HG02970 (cell line): ENCODE results near the gene ATOH8.

ENCODE experiments used
- ATAC-seq: cut with Tn5 transposase; IDR thresholded peaks from one replicate; pipeline ENCODE4 v1.9.1; 2021; ENCODE audit warnings: mild to moderate bottlenecking, moderate library complexity, moderate number of reproducible peaks; ENCODE audit not compliant: unreplicated experiment, low FRiP score

ATOH8 gene

DNA sequence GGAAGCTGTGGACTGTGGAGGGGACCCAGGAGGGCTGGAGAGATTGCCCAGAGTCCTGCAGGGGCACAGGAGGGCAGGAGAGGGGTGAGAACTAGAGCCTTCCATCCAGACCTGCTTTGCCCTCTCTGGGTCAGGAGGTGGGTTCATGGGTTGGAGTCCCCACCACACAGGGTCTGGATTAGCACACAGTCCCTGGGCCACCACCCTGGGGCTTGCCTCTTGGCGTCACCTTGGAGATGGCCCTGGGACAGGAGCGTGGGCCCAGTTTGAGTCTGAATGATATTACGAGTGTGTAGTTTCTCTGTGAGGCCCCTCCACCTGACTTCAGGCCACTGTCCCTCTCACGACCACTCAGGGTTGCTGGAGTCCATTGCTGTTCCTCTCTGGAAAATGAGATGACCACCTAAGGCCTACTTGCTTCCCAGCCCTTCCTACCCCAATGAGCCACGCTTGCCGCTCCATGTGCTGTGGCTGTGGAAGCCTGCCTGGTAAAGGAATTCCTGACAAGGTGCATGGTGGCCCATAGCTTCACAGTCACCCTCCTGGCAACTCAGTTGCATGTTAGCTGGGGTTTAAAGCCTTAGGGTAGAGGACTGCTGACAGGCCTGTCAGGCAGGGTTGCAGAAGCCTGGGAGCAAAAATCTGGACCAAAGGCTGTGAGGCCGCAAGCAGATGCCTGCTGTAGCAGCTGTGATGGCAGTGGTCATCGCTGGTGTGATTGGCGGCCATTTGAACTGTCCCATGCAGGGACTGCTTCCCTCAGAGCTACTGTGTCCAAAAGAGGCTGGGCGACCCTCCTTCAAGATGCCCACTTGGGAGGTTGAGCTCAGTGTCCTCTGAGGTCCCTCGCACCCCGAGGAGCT is 14.2 kb downstream of the ATOH8 start:
- ATAC-seq: no peak

DNA sequence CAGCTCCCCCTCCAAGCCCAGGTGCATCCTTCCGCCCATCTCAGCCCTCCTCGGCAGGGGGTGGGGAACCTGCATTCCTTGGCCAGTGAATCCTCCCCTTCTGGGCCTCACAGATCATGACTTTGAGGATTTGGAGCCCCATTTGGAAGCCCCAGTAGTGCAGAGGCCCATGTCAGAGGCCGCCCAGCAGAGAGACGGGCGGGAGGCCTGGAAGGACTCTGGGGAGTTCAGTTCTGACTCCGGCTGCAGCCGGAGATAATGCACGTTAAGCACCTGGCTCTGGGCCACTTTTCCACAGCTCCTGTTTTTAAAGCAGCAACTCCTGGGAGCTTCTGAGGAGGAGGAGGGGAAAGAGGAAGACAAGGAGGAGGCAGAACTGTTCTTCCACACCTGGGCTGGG is 14.9 kb downstream of the ATOH8 start:
- ATAC-seq: no peak

DNA sequence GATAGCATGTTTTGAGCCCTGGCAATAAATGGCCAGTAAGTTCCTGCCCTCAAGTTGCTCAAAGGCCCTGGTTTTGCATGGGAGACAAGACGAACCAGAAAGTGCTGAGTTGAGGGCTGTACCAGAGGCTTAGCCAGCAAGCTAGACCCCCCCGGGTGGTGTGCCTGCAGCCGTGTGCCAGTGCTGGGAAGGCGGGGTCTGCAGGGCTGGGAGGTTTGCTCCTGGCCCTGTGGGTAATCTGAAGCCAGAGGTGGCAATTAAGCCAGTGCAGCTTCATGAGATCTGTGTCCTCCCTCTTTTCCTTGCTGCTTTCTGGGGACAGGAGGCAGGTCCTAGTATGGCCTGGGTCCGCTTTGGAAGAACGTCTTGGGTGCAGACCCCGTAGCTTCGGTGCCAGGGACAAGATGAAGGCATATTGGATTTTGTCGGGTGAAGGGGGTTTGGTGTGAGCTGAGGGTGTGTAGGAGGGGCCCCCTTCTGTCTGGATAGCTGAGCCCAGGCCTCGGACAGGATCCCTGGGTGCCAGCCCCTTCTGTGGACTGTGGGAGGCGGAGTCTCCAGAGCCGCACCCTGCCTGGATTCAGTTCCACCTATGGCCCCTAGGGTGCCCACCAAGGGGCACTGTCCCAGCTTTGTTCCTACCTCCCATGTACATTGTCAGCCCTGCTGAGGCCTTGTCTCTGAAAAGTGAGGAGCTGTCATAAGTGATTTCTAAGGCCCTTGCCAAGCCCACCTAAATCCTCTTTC is 15.6 kb downstream of the ATOH8 start:
- no peak for ATAC-seq

- no peak for ATAC-seq
These were observed 16.2 kb downstream of the ATOH8 start for GRCh38 chr2:85769983-85770362.

DNA sequence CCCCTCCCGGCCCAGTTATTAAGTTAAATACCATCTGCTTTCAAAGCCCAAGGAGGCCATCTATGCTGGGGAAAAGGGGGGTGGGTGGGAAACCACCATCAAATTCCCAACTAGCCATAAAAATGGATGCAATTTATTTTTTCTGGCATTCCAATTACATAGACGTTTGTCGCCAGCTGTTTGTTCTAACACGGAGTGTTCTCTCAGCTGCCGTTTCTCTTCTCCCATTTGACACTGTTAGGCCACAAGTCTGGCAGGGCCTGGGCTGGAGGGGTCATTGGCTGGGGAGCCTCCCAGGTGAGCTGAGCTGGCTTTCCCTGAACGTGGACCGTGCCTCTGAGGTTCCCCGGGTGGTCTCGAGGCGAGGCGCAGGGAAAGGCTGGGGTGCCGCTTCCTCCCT is 16.6 kb downstream of the ATOH8 start:
- ATAC-seq: no peak

GRCh38 chr2:85770786-85771409 is 17.1 kb downstream of the ATOH8 start:
- no peak for ATAC-seq

GRCh38 chr2:85771486-85771885 is 17.7 kb downstream of the ATOH8 start:
- ATAC-seq: no peak

DNA sequence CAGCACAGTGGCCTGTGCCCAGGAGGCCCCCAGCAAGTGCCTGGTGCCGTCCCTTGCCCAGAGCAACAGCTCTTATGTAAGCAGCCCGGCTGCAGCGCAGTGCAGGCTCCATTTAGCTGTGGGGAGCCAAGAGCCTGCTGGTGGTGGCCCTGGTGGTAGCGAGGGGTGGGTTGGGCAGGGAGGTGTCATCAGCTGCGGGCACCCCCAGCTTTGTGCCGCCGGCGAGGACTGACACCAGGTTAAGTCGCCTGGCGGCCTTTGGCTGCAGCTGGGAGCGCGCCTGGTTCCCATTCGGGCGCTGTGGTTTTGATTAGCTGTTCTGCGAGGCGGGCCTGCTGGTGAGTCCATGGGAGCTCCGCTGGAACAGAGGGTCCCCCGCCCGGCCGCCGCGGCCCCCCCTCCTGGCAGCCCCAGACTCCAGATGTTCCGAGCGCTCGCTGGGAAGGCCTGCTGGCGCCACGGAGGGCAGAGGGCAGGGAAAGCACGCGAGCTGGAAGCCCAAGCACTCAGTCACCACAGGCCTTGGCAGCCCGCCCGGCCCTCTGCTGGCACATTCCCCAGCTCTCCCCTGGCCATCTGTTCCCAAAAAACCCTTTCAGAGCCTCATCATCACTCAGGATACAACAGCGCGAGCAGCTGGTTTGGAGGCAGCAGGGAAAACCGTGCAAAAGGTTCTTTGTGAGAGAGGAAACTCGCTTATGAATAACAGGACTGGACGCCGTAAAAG is 18.4 kb downstream of the ATOH8 start:
- no peak for ATAC-seq

- no peak for ATAC-seq
These were observed 19.2 kb downstream of the ATOH8 start for GRCh38 chr2:85772841-85773491.

DNA sequence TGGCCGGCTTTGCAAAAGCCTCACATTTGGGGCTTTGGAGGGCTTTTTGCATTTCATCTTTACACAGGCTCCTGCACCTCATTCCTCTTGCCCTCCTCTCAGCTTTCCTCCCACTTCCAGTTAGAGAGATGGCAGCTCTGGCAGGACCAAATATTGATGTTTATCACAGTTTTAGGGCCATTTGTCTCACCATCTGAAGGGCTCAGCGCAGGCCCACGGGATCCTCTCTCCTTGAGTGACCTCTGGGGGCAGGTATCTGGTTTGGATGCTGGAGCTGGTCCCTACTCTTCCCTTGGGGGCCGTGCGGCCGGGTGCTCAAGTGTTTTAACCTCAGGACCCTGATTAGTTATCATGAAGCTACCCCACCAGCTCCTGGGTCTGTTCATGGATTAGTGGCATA is 19.9 kb downstream of the ATOH8 start:
- ATAC-seq: no peak

DNA sequence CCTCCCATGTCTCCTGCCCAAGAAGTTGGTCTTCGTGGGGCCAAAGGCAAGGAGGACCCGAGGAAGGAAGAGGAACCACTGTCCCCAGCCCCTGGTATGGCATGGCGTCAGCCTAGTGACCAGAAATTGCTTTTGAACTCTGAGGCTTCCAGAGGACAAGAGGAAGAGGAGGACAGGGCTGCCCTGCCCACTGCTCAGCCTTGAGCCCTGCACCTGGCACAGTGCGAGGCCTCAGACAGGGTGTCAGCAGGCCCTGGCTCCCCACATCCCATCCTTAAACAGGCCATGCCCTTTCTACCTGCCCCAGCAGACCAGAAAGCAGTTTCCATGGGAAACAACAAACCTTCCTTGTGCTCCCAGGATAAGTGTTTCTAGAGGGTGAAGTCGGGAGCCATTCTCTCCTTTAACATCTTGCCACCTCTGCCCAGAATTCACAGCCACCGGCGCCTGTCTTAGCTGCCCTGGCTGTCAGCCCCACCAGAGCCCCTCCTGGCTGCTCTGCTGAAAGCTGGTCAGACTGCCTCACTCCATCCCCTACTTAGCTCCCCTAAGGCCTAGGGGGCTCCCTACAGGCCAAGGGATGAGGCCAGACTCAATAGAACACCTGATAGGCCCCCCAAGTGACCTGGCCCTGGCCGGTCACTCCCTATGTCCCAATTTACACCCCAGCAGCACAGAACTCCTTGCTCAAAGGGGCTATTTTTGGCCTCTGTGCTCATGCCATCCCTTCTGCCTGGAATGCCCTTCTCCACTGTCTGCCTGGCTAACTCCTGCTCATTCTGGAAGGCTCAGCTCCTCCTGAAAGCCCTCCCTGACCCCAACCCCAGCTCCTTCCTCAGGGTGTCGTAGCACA is 20.6 kb downstream of the ATOH8 start:
- ATAC-seq: no peak

GRCh38 chr2:85775406-85776381 is 21.9 kb downstream of the ATOH8 start:
- ATAC-seq: no peak

DNA sequence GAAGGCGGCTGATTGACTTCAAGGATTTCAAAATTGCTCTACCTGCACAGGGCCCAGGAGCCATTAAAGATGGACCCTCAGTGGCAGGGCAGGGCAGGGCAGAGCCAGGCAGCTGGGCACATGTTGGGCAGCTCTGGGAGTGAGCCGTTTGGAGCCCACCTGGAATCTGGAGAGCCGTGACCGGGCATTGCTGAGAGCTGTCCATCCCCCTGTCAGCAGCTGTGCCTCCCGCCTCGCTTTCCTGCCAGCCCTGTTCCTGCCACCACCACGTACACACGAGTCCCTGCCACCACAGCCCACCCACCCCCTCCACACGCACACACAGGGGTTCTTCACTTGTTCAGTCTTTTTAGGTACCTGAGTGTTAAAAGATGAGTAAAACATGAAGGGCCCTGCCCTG is 22.9 kb downstream of the ATOH8 start:
- no peak for ATAC-seq

- no peak for ATAC-seq
These were observed 23.7 kb downstream of the ATOH8 start for GRCh38 chr2:85777441-85777861.

- ATAC-seq: no peak
These were observed 25.0 kb downstream of the ATOH8 start for GRCh38 chr2:85778646-85779379.

DNA sequence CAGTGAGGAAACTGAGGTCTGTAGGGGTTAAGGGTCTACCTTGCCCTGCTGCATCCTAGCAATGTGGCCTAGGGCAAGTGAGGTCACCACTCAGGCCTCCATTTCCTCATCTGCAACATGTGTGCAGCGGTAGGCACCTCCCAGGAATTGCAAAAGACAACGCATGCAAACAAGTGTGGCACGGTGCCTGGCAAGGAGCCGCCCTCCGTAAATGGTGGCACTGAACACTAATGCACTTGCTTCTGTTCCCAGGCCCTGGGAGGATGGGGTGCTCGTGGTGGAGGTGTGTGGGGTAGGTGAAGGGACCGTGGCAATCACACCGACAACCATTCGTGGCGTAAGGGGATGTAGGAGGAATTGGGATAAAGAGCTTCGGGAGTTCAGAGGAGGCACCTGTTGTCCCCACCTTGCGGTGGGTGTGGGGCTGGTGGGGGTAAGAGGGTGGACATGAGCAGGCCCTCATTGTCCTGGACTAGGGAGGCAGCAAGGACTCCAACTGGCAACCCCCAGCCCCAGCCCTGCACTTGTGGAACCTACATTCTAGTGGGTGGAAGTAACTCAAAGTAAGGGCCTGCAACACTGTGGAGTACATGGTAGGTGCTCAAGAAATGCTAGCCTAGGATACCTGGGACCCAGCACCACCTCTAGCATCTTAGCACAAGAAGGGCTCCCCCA is 26.0 kb downstream of the ATOH8 start:
- ATAC-seq: no peak
